CD4-positive, alpha-beta T cell (primary cell): ENCODE results near the gene ITGAE. TPM values are rescaled to one million over a fixed set of nuclear protein-coding genes. Genes with fewer than 3 reads are reported as not detected.

Source experiments
- ATAC-seq: fragments of 200-7000 bp; cut with Tn5 transposase; one replicate; pipeline ENCODE4 v1.10.0; 2022; ENCODE audit warnings: mild to moderate bottlenecking; ENCODE audit not compliant: poor library complexity
- CTCF ChIA-PET: fragments of 350-600 bp; sonication (Branson Sonifier 250); formaldehyde crosslinking; loops from one replicate; lab custom pipeline; 2021; ENCODE audit warnings: antibody characterized with exemption, inconsistent platforms; lab: Charles Lee
- POLR2A ChIA-PET: fragments of 350-600 bp; sonication (Branson Sonifier 250); formaldehyde crosslinking; loops from one replicate; lab custom pipeline; 2021; ENCODE audit warnings: antibody characterized with exemption, inconsistent platforms; lab: Charles Lee
- DNase-seq, 14 experiments: peaks; one replicate each; pipeline ENCODE4 v3.0.0-alpha.2; 2013 to 2020; ENCODE audit warnings: mixed read lengths in 2 of 14
- H3K27ac ChIP-seq, 2 donors: one replicate each; pipeline versions ENCODE4 v1.5.1 to v1.7.0; 2013; ENCODE audit warnings: low read length in 2 of 2, low read depth in 1 of 2, mild to moderate bottlenecking in 1 of 2
- H3K27me3 ChIP-seq, 2 experiments: 1 replicate in 1 of 2; 2 replicates in 1 of 2; pipeline versions ENCODE4 v1.6.1 to v1.7.0; 2013; ENCODE audit warnings: low read length in 2 of 2, control low read depth in 1 of 2, mild to moderate bottlenecking in 1 of 2, moderate library complexity in 1 of 2; ENCODE audit not compliant: insufficient read depth in 2 of 2, control insufficient read depth in 1 of 2
- H3K36me3 ChIP-seq: one replicate; pipeline ENCODE4 v1.6.1; 2013; ENCODE audit warnings: low read length, control low read depth; ENCODE audit not compliant: insufficient read depth
- H3K4me1 ChIP-seq: one replicate; pipeline ENCODE4 v1.6.1; 2013; ENCODE audit warnings: low read length, control low read depth; ENCODE audit not compliant: insufficient read depth
- H3K4me3 ChIP-seq: one replicate; pipeline ENCODE4 v1.5.1; 2013; ENCODE audit warnings: mild to moderate bottlenecking, low read length, moderate library complexity
- H3K9me3 ChIP-seq, 2 experiments: 1 replicate in 1 of 2; 2 replicates in 1 of 2; pipeline versions ENCODE4 v1.6.1 to v1.7.0; 2013; ENCODE audit warnings: low read length in 2 of 2, mild to moderate bottlenecking in 2 of 2, control low read depth in 1 of 2, moderate library complexity in 1 of 2; ENCODE audit not compliant: control insufficient read depth in 1 of 2, insufficient read depth in 1 of 2
- H3K27ac Mint-ChIP-seq: one replicate; pipeline ENCODE4 v1.8.0; 2020; ENCODE audit warnings: mixed read lengths
- H3K27me3 Mint-ChIP-seq: one replicate; pipeline ENCODE4 v1.8.0; 2021; ENCODE audit warnings: mixed read lengths
- H3K36me3 Mint-ChIP-seq: one replicate; pipeline ENCODE4 v1.8.0; 2021; ENCODE audit warnings: low read depth, mixed read lengths
- H3K4me1 Mint-ChIP-seq: one replicate; pipeline ENCODE4 v1.8.0; 2021; ENCODE audit warnings: low read depth, mixed read lengths
- H3K4me3 Mint-ChIP-seq: one replicate; pipeline ENCODE4 v1.8.0; 2020; ENCODE audit warnings: mild to moderate bottlenecking, mixed read lengths
- H3K9me3 Mint-ChIP-seq: one replicate; pipeline ENCODE4 v1.8.0; 2020; ENCODE audit warnings: mixed read lengths
- CTCF ChIP-seq: fragments of 200-600 bp; IDR thresholded peaks from one replicate; pipeline ENCODE4 v1.8.0; 2022; ENCODE audit warnings: antibody characterized with exemption, mild to moderate bottlenecking
- intact Hi-C, 2 experiments: fragments of 100-400 bp; cut with DNase I in 1 of 2; cut with micrococcal nuclease in 1 of 2; formaldehyde crosslinking; loops; one replicate each; pipeline versions ENCODE4 v1.15.1 to v1.9.0; 2023 to 2025; cut with DNase I, micrococcal nuclease
- total RNA-seq, 174 experiments: library from RNA in 2 of 174; stranded (reverse) in 2 of 174; gene quantifications; one replicate each; pipeline ENCODE4 v1.2.3 and lab custom pipeline; 2021 to 2026

Gene ITGAE
- total RNA-seq, 2 experiments from 2014 or later = 15.8 to 18.3 TPM

DNA sequence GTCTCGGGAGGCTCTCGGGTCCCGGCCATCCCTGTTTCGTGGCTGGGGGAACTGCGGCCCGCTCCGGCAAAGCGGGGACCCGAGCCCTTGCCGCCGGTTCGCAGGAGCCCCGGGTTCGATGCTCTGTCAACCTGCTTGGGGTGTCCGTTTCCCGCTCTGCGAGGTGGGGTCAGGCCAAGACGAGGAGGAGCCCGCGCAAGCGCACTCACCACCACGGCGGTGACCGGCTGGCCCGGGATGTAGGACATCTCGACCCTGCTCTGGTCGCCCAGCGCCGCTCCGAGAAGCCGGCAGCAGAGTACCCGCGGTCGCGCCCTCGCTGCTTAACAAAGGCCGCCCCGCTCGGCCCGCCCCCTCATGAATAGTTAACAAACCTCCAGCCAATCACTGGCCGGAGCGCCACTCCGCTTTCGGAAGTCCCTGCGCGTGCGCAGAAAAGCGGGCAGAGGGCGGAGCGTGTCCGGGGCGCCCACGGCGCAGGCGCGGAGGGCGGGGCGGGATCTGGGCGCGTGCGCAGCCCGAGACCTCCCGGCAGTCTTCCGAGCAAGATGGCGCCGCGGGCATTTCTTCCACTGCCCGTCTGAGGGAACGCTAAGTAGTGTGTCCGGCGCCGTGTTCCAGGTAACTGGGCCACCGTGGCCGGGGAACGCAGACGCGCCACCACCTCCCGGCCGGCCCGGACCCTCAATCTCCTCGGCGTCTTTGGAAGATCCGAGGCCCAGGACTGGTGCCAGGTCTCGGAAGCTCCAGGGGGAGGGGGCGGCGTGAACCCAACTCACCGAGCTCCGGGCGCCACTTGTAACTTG, 132.5 kb downstream of the ITGAE start, which contains the start of the genes EMC6 and TAX1BP3:
Gene EMC6 (plus strand): TSS at position 534 of the 806 bp plus-strand sequence. CDS start 335 bp downstream, outside the sequence.
Gene TAX1BP3 (minus strand): TSS at position 300 of the 806 bp plus-strand sequence. CDS start 52 bp downstream, at position 248.
- H3K4me1 Mint-ChIP-seq = peaks cover 13% of the 10 kb centered on the region
- Histone ChIP-seq H3K27me3 (no peaks in the 10 kb centered on the region), H3K9me3 (no peaks in the 10 kb centered on the region), H3K27ac (peak within 1 kb of the TSS; percentile 67 to 78), H3K36me3 (peaks cover 6% of the 10 kb centered on the region), H3K4me1 (peaks cover 25% of the 10 kb centered on the region), H3K4me3 (peak within 1 kb of the TSS; percentile 100)
- ATAC-seq (peak; percentile 94), DNase-seq (peak; percentile 96 to 99 (median 99))
- intact Hi-C loops = loop anchor here (1.0 to 5.0 kb wide), 4 partner anchors 31 to 179 kb away; partner anchors contain the start of genes CTNS (in 1 of the 2), HASPIN (in 1 of the 2), NCBP3 (in 1 of the 2) and SHPK (in 1 of the 2)
- peak within 1 kb of the TSS; percentile 92 for H3K4me3 Mint-ChIP-seq
- no peaks in the 10 kb centered on the region for H3K9me3 Mint-ChIP-seq
- peak within 1 kb of the TSS; percentile 81 for H3K27ac Mint-ChIP-seq
- no peaks in the 10 kb centered on the region for H3K27me3 Mint-ChIP-seq
- POLR2A ChIA-PET = interaction anchor here (0.6 to 1.4 kb wide), 4 partner anchors 28 to 178 kb away, joined by 3 to 11 read pairs (median 5); partner anchors contain the start of genes CTNS, NCBP3, P2RX5 and SHPK
- H3K36me3 Mint-ChIP-seq = peaks cover 5% of the 10 kb centered on the region
- no peak for TF ChIP-seq CTCF
- CTCF ChIA-PET = interaction anchor here (1.3 to 1.6 kb wide), 2 partner anchors 14 to 1771 kb away, joined by 3 read pairs; partner anchors contain the start of gene C1QBP

- H3K4me3 ChIP-seq = peak overlapping the region; percentile 100
- ATAC-seq = peak; percentile 5
These were observed 133.4 kb downstream of the ITGAE start for GRCh38 chr17:3667366-3668278.

More at GRCh38 chr17:3667366-3668278, 133.4 kb downstream of the ITGAE start:
- H3K4me3 Mint-ChIP-seq = peak overlapping the region; percentile 85
- H3K36me3 Mint-ChIP-seq = peaks cover 5% of the 10 kb centered on the region
- Histone ChIP-seq H3K36me3 (peaks cover 6% of the 10 kb centered on the region), H3K9me3 (no peaks in the 10 kb centered on the region), H3K27ac (no peak overlapping the region), H3K4me1 (peaks cover 25% of the 10 kb centered on the region), H3K27me3 (no peaks in the 10 kb centered on the region)
- peak overlapping the region; percentile 53 for H3K27ac Mint-ChIP-seq
- DNase-seq = peak in 4 of 14 experiments; percentile 13 to 44 (median 22)
- POLR2A ChIA-PET = interaction anchor here (1.5 kb wide), 1 partner anchor 31 kb away, joined by 5 read pairs; the partner anchor contains the start of genes CTNS and SHPK
- intact Hi-C loops = loop anchor here (1.0 to 5.0 kb wide), 4 partner anchors 30 to 180 kb away; partner anchors contain the start of genes CTNS (in 1 of the 2), HASPIN (in 1 of the 2), NCBP3 (in 1 of the 2) and SHPK (in 1 of the 2)
- CTCF ChIA-PET = interaction anchor here (1.6 kb wide), 1 partner anchor 15 kb away, joined by 3 read pairs; no protein-coding TSS in a partner anchor
- peaks cover 13% of the 10 kb centered on the region for H3K4me1 Mint-ChIP-seq
- no peak for TF ChIP-seq CTCF
- no peaks in the 10 kb centered on the region for H3K27me3 Mint-ChIP-seq
- no peaks in the 10 kb centered on the region for H3K9me3 Mint-ChIP-seq
